A375 (cell line): ENCODE measurements around the gene TCTN1. TPM values are rescaled to one million over a fixed set of nuclear protein-coding genes. Genes with fewer than 3 reads are reported as not detected.

Experiments
- small RNA-seq: library from RNA; depleted of rRNA; stranded (forward); fragments of <200 nt; gene quantifications from one replicate; pipeline ENCODE3, GENCODE V24; 2014
- total RNA-seq: library from RNA; depleted of rRNA; stranded (reverse); fragments of >200 nt; shearing (Covaris generic); gene quantifications from 2 replicates; pipeline ENCODE4 v1.2.3, GENCODE V29; 2014; rRNA removed

Gene TCTN1
- 19.7 and 28.1 TPM in 2 replicates for total RNA-seq

DNA sequence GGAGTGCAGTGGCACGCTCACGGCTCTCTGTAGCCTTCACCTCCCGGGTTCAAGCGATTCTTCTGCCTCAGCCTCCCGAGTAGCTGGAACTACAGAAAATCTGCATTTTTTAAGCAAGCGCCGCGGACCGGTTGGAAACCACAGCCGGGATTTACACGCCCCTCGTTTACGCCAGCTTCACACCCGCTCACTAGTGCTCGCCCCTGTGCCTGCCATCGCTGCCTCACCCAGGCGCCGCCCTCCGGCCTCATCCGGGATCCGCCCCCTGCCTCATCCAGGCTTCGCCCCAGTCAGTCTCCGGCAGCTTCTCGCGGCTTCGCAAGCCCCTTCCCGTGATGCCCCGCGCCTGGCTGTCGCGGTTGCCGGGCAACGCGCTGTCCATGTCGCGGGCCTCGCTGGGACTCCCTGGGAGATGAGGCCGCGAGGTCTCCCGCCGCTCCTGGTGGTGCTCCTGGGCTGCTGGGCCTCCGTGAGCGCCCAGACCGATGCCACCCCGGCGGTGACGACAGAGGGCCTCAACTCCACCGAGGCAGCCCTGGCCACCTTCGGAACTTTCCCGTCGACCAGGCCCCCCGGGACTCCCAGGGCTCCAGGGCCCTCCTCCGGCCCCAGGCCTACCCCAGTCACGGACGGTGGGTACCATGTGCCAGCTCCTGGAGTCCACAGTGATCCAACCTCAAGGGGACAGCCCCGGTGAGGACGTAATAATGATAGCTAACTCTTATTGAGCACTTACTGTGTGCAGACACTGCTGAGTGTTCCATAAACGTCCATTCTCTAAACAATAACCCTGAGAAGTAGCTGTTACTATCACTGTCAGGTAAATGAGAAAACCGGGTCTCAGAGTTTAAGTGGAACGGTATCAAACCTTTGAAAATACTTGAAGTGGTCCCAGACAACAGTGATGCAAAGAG lies at the start of gene TCTN1:
Gene TCTN1 (plus strand): TSS at position 359 of the 914 bp plus-strand sequence. CDS start 54 bp downstream, at position 413.

DNA sequence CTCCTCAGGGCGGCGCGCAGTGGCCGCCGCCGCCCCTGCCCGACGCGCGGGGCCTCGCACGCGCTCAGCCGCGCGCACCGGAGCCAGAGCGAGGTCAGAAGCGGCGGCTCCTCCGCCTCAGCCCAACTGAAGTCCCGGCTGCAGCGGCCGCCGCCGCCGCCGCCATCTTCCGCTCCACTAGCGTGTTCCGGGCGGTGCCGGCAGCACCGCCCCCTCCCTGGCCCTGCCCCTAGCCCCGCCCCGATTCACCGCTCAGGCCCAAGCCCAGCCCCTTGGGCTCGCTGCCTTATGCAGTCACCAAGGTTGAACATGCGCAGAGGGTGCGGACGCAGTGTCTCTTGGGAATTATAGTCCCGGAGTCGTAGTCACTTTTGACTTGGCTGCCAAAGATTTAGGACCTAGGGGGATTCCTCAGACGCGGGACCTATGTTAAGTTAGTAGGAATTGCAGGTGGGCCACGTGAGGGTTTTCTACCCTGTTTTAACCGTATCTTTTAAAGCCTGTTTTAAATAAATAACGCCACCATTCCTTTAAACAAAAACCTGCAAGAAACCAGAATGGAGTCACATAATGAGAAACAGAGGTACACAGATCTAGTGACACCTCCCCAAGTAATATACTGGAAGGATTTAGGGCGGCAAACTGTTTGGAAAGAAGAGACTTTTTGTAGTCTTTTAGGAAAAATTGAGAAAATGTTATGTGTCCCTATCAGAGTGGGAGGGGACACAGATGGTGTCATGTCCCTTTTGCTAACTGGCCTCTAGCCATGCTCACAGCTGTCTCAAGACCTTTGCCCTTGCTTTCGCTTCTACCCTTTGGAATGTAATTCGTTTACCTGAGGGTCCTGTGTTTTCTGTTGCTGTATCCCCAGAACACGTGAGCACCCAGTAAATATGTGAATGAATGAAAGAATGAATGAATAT lies 30.5 kb upstream of the TCTN1 start, which contains the start of gene PPTC7:
Gene PPTC7 (minus strand): TSS at position 182 of the 923 bp plus-strand sequence. CDS start 287 bp downstream, outside the sequence.

DNA sequence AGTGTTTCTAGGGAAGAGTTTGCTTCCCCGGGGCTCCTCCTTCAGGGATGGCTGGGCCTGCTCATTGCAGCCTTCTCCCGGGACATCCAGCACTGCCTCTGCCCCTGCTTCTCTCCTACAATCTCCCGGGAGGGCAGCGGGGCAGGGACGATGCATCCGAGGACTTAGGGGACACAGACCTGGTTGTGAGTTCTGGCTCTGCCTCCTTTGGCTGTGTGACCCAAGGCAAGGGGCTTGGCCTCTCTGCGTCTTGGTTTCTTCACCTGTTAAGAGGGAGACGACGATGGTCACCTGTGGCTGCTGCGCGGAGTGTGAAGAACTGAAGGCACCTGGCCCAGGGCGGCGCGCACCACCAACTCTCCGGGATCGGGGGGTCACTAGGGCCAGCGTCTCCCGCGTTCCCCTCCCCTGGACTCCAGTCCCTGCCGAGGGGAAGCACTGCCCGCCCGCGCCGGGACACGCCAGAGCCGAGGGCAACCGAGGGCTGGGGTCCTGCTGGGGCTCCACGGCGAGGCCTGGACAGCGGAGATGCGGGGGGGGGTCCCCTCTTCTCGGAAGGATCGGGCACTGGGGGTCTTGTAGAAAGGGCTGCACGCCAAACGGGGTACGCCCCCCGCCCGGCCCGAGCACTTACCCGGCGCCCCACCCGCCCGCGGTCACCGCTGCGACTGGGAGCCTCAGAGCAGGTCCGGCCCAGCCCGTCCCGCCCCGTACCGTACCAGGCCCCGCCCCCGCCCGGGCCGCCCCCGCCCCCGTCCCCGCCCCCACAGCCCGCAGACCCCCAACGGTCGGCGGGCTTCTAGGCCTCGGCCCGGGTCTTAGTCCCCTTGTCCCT lies 74.7 kb downstream of the TCTN1 start, which contains the start of gene HVCN1:
Gene HVCN1 (minus strand): TSS at position 670 of the 835 bp plus-strand sequence. CDS start 5,870 bp downstream, outside the sequence.

Small RNAs within 50 kb of the gene (small RNA-seq; reads per million reads assigned to genes)
- not detected for gene RN7SL387P

Other genes with a start within 250 kb of the TCTN1 start
- gene ANAPC7, start 210.4 kb upstream of the TCTN1 start, total RNA-seq: 65.8 and 69.3 TPM in 2 replicates
- gene ARPC3, start 163.8 kb upstream of the TCTN1 start, total RNA-seq: 179 and 224 TPM in 2 replicates
- 22.2 and 22.7 TPM in 2 replicates for gene GPN3, start 145.9 kb upstream of the TCTN1 start, total RNA-seq
- gene FAM216A, start 145.3 kb upstream of the TCTN1 start, total RNA-seq: 57.5 and 60.2 TPM in 2 replicates
- 46.7 and 62.7 TPM in 2 replicates for gene VPS29, start 112.0 kb upstream of the TCTN1 start, total RNA-seq
- gene RAD9B, start 111.8 kb upstream of the TCTN1 start, total RNA-seq: 0.24 and 0.26 TPM in 2 replicates
- gene PPTC7, start 30.8 kb upstream of the TCTN1 start, total RNA-seq: 9.0 and 9.1 TPM in 2 replicates
- 0.11 and 0.30 TPM in 2 replicates for gene HVCN1, start 75.0 kb downstream of the TCTN1 start, total RNA-seq
- 131 and 145 TPM in 2 replicates for gene PPP1CC, start 128.8 kb downstream of the TCTN1 start, total RNA-seq
- not detected in 2 replicates for gene CCDC63, start 232.9 kb downstream of the TCTN1 start, total RNA-seq